COLO829 (cell line): ENCODE measurements around the gene KIF5C.
"Not testable (repeated sequence)": the region's sequence is repeated elsewhere in the genome, so short reads cannot be mapped to it uniquely, and the experiment has no call there.

ENCODE experiments used
- DNase-seq: peaks from one replicate; pipeline ENCODE4 v3.0.0; 2012; ENCODE audit warnings: low spot score

KIF5C gene

DNA sequence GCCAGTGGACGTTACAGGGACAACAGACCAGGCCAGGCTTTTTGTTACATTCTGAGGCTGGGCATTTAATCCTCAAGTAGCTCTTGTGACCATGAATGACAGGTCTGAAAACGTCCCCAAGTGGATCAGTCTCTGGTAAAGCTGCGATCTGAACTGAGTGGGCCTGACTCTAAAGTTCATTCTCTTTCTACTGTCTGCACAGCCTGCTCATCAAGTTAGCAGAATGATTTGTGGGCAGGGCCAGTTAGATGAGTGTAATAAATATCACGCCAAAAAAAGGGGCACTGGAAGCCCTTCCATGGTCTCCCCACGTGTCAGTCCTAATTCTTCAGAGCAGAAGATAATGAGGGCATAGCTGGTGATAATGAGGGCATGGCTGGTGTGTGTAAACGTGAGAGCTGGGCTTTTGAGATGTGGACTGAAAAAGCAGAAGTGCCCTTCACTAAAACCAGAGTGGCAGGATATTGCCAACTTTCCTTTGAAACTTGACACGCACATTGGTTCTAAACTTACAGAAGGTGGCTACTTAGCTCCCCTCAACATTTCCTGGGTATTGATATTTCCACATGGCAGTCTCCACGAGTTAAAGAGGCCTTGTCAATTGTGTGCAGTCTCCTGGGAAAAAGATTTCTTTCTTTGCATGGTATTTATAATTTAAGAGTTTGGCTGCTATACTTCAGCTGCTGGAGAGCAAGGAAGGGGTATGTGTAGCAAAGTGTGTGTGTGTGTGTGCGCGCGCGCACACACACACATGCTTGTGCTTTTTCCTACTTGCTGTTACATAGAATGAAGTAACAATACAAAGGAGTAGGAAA, 90.8 kb downstream of the KIF5C start:
- no peak for DNase-seq

GRCh38 chr2:148966438-148966758, 91.4 kb downstream of the KIF5C start:
- DNase-seq = no peak

GRCh38 chr2:148967056-148967455, 92.0 kb downstream of the KIF5C start:
- no peak for DNase-seq

DNA sequence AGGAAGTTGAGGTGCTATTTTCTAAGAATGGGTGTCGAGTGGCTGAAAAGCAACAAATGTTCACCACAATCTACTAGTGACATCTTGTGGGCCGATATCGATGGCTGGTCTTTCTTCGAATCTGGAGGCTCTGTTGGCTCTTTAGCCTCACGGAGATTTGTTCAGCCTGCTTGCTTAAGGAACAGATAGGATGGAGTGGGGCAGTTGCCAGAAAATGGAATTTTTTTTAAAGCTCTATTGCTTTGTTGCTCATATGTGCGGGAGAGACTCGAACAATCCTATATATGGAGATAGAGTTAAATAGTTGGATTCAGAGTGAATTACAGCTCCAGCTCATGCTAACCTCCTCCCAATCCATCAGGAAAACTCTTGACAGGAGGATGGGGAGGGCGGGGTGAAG, 92.6 kb downstream of the KIF5C start:
- DNase-seq = no peak

DNA sequence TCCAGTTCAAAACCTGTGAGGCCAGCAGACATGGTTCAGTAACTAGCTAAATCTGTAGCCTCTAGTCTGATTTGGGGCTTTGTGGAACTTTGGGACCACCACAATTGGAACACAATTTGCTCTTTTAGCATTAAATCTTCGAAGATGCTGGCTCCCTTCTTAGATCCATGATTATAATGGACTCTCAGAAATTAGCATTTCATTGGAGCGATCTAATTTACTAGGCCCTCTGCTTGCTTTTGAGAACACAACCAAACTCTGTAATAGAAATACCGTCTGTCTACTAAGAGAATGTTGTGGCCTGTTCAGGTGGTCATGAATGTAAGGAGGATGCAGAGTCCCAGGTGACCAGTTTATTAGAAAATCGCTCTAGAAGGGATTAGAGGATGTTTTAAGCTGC, 93.3 kb downstream of the KIF5C start:
- no peak for DNase-seq

- DNase-seq = no peak
These were observed 93.8 kb downstream of the KIF5C start for GRCh38 chr2:148968776-148969319.

DNA sequence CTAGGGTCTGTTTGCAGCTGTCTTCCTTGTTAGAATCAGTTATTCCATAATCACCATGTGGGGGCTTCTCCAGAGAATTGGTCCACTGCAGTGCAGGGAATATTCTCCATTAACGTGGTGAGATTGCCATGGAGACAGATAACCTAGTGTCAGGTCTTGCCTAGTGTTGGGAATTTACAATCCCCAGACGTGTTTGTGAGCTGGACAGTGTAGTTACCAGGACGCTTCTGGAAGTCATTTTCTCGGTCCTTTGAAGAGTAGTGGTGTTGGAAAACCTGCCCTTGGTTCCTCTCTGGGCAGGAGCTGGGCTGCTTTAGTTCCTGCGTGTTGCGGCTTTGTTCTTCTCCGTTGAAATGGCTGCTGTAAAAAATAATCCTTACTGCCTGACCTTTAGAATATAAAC, 94.6 kb downstream of the KIF5C start:
- DNase-seq = no peak

- no peak for DNase-seq
These were observed 95.4 kb downstream of the KIF5C start for GRCh38 chr2:148970385-148970784.

GRCh38 chr2:148971547-148971946, 96.5 kb downstream of the KIF5C start:
- DNase-seq = no peak

DNA sequence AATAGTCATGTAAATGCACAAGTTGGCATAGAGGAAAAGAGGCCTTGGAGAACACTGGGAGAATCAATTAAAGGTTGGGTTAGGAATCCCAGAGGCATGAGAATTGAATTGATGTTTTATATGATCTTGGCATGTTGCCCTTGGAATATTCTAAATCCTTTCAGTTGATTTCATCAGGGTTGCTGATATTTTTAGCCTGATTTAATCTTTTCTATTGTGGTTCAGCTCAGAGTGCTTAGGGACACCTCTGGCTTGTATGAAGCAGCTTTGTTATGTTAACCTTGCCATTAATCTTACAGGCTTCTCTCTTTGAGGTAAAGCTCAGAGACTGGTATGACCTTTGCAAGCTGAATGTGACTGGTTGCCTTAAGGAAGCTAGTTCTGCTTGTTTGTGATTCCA, 99.1 kb downstream of the KIF5C start:
- DNase-seq = no peak

DNA sequence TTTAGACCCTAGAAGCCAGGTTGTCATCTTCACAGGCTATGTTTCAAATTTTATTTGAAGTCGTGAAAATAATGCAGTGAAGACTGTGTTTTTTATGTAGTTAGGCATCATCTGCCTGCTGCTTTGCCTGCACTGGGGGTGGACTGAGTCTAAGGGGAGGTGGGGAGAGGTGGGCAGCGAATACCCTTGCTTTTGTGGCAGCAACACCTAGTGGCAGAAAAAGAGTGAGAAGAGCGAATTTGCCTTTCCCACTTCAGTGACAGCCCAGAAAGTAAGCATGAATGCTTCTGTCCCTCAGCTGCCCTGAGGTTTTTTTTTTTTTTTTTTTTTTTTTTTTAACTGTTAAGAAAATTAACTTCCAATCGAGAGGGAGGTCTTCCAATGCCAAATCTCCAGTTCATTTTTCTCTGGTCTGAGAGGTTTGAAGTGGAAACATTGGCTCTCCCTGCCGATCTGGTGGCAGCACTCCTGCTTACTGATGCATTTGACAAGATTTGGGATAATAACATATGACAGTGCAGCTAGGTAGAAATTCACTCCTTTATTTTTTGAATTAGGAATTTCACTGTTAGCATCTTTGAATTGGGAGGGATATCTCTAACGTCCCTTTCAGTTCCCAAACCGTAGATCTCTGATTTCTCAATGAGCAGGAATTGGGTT, 103.1 kb downstream of the KIF5C start:
- DNase-seq = no peak

DNA sequence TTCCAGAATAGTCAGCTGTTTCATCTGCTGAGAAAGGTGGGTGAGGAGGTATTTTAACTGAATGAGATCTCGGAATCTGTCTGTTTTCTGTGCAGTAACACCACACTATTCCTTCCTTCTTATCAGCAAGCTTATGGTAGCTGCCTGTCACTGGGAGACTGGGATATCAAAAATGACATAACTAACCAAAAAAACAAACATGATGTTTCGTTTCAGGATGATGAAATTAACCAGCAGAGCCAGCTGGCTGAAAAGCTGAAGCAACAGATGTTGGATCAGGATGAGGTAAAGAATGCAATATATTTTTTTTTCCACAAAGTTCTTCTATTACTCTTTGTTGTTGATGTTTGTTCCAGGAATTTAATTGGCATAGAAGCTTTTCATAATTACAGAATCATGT, 103.7 kb downstream of the KIF5C start:
- no peak for DNase-seq

GRCh38 chr2:148979164-148979918, 104.3 kb downstream of the KIF5C start:
- no peak for DNase-seq

- DNase-seq = no peak
These were observed 104.9 kb downstream of the KIF5C start for GRCh38 chr2:148979919-148980277.

- DNase-seq = not testable (repeated sequence)
These were observed 105.5 kb downstream of the KIF5C start for GRCh38 chr2:148980496-148980895.

DNA sequence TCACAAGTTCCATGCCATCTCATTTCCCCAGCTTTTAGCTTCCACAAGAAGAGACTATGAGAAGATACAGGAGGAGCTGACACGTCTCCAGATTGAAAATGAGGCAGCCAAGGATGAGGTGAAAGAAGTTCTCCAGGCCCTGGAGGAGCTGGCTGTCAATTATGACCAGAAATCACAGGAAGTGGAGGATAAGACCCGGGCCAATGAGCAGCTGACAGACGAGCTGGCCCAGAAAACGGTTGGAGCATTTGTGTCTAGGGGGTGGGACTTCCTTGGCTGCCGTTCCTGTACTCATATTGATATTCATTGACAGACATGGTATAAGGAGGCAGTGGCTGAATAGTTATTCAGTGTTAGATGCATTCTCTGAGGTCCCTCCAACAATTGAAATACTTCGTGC, 106.3 kb downstream of the KIF5C start:
- no peak for DNase-seq

DNA sequence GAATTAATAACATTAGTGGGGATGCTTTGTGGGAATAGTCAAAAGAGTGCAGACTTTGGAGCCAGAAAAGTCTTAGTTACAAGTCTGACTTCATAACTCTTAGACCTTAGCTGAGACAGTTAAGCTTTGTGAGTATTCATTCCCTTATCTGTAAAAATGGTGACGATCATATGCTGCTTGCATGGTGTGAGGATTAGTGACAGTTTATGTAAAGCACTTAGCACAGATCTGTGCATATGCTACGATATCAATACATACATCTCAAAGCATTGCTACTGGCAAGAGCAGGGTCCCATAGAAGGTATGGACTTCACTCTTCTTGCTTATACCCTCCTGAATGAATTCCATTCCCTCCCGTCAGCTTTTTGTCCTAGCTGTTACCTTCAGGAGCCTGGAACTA, 106.8 kb downstream of the KIF5C start:
- no peak for DNase-seq

- DNase-seq = no peak
These were observed 107.3 kb downstream of the KIF5C start for GRCh38 chr2:148982282-148982681.

GRCh38 chr2:148983896-148984295, 108.9 kb downstream of the KIF5C start:
- DNase-seq = no peak

- no peak for DNase-seq
These were observed 109.4 kb downstream of the KIF5C start for GRCh38 chr2:148984449-148984848.

DNA sequence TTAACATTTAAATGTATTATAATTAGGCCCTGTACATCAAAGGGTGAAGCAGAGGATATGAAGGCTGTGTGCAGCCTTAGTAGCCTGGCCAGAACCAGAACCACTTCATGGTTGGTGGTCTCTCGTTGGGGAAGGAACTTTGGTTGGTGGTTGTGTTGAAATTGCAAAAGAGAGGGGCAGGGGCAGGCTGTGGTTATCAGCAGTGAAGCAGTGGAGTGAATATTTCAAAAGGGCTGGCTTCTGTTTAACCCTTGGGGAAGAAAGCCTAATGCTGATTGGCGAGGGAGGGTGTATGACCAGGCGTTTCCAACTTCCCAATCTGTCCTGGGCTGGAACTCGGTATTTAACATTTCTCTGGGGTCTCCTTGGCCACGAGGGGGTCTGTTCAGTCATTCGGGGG, 112.3 kb downstream of the KIF5C start:
- no peak for DNase-seq

- no peak for DNase-seq
These were observed 113.3 kb downstream of the KIF5C start for GRCh38 chr2:148988337-148988736.

GRCh38 chr2:148989882-148990493, 115.0 kb downstream of the KIF5C start:
- peak; percentile 87 for DNase-seq
